ENCODE results near the gene RNF212.

Gene RNF212

DNA sequence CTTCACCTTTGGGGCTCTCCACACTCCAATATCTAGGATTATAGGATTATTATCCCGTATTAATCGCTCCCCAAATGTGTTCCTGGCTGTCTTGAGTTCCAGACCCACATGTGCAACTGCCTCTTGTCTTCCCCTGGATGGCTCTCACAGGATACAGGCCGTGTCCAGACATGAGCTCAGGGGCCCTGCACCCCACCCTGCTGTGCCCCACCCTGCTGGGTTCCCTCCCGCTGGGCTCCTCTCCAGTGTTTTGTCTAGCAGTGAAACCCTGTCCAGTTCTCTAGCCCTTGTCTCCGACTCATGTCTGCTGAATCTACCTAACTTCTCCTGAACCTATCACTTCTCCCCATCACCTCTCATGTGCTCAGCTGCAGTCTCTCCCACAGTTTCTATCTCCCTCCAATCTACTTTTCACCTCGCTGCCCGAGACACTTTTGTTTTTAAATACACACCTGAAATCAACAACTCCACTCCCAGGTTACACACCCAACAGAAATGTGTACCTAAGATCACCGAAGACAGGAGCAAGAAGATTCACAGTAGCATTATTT is 2.0 kb downstream of the RNF212 start:
- Histone ChIP-seq H3K27ac (no peak overlapping the region), H3K4me3 (no peak overlapping the region), H3K36me3 (ENCODE audit: insufficient read depth, low read length) (no peaks in the 10 kb centered on the region), H3K9ac (ENCODE audit: insufficient read length) (no peak overlapping the region), H3K9me3 (ENCODE audit: low read depth, low read length) (no peaks in the 10 kb centered on the region)
- TF ChIP-seq POLR2AphosphoS5 (IDR thresholded peaks at IDR 0.05; ENCODE audit: borderline replicate concordance, low read depth, low read length) (no peak), EZH2 (IDR thresholded peaks at IDR 0.05) (no peak), FOXP2 (optimal IDR thresholded peaks at IDR 0.05; ENCODE audit: control extremely low read depth, extremely low read length, insufficient read depth) (no peak)
- DNase-seq (ENCODE audit: low read depth, low spot score), result no peak

DNA sequence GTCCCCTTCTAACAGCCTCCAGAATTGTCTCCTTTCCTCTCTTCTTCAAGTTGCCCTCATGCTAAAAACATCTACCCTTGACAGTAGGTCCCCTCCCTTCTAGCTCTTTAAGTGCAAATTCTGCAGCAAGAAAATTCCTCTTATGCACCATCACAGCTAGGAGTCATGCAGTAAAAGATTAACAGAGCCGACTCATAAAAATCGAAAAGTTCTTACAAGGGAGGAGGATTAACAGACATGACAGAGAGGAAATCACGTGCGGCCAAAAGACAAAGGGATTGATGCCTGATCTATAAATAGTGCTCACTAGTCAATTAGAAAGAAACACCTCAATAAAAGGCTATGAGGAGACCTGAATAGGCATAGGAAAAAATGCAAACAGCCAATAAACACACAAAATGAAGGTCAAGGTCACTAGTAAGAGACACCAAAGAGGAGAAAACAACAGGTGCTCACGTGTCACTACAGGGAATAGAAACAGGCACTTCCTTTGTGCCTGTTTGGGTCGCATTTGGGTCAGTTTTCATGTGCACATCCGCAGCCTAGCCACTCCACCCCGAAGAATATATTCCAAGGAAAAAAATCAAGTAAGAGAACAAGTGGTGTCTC is 3.4 kb downstream of the RNF212 start:
- Histone ChIP-seq H3K36me3 (ENCODE audit: insufficient read depth, low read length) (no peaks in the 10 kb centered on the region), H3K4me3 (no peak overlapping the region), H3K27ac (no peak overlapping the region), H3K9me3 (ENCODE audit: low read depth, low read length) (no peaks in the 10 kb centered on the region), H3K9ac (ENCODE audit: insufficient read length) (no peak overlapping the region)
- DNase-seq (ENCODE audit: low read depth, low spot score), result no peak
- TF ChIP-seq EZH2 (IDR thresholded peaks at IDR 0.05), result no peak
- no peak for TF ChIP-seq FOXP2 (optimal IDR thresholded peaks at IDR 0.05; ENCODE audit: control extremely low read depth, extremely low read length, insufficient read depth)
- TF ChIP-seq POLR2AphosphoS5 (IDR thresholded peaks at IDR 0.05; ENCODE audit: borderline replicate concordance, low read depth, low read length), result no peak

DNA sequence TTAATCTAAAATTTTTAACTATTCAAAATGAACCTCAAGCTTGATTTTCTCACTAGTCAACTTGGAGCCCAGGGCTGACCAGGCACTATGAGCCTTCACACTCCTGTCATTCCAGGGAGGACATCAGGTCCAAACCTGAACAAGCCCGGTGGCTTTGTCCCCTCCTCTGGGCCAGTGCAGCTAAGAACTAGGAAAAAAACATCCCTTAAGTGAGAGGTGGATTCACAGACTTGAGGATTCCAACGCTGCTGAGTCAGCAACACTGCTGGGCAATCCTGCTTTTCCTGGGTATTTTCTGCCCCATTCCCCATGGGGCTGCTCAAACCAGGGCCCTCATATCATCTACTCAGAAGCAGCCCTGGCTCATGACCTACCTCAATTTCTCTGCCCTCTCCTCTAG is 4.0 kb downstream of the RNF212 start:
- TF ChIP-seq FOXP2 (optimal IDR thresholded peaks at IDR 0.05; ENCODE audit: control extremely low read depth, extremely low read length, insufficient read depth), result no peak
- no peaks in the 10 kb centered on the region for H3K36me3 ChIP-seq (ENCODE audit: insufficient read depth, low read length)
- DNase-seq (ENCODE audit: low read depth, low spot score), result no peak
- no peak overlapping the region for H3K4me3 ChIP-seq
- H3K27ac ChIP-seq, result no peak overlapping the region
- H3K9me3 ChIP-seq (ENCODE audit: low read depth, low read length), result no peaks in the 10 kb centered on the region
- no peak overlapping the region for H3K9ac ChIP-seq (ENCODE audit: insufficient read length)

DNA sequence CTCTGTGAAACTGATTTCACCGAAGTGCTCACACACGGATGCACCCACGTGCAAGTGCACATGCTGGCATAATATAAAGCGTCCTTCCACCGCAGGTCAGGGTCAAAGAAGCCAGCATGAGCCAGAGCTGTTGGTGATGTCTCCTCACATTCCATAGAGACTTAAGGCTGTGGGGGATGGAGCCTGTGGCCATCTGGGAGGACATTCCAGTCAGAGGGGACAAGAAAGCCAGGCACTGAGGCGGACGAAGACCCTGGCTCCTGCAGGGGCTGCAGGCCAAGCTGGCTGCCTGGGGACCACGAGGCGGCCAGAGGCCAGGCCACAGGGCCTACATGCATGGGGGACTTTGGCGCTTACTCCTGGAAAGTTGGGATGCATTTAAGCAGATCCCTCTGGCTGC is 7.7 kb downstream of the RNF212 start:
- DNase-seq (ENCODE audit: low read depth, low spot score), result no peak
- no peak for TF ChIP-seq EZH2 (IDR thresholded peaks at IDR 0.05)
- TF ChIP-seq POLR2AphosphoS5 (IDR thresholded peaks at IDR 0.05; ENCODE audit: borderline replicate concordance, low read depth, low read length), result no peak
- TF ChIP-seq FOXP2 (optimal IDR thresholded peaks at IDR 0.05; ENCODE audit: control extremely low read depth, extremely low read length, insufficient read depth), result no peak
- H3K36me3 ChIP-seq (ENCODE audit: insufficient read depth, low read length), result no peaks in the 10 kb centered on the region
- no peak overlapping the region for H3K27ac ChIP-seq
- H3K9me3 ChIP-seq (ENCODE audit: low read depth, low read length), result no peaks in the 10 kb centered on the region
- H3K9ac ChIP-seq (ENCODE audit: insufficient read length), result no peak overlapping the region
- no peak overlapping the region for H3K4me3 ChIP-seq

DNA sequence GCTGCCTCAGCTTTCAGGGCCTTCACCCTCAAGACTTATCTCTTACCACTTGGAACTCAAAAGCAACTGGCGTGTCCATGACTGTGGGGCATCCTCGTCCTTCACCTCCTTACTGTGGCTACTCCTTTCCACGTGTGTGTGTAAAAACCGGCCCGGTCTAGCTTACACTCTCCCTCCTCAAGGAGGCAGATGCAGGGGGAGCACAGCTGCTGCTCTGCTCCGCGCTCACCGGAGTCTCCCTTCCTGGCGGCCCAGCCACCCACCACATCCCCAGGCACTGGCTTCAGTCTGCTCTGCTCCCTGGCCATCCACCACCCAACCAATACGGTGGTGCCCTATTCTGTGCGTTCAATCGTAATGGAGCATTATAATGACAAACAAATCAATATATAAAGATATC is 8.3 kb downstream of the RNF212 start:
- H3K36me3 ChIP-seq (ENCODE audit: insufficient read depth, low read length), result no peaks in the 10 kb centered on the region
- H3K9ac ChIP-seq (ENCODE audit: insufficient read length), result no peak overlapping the region
- no peak overlapping the region for H3K4me3 ChIP-seq
- TF ChIP-seq EZH2 (IDR thresholded peaks at IDR 0.05), result no peak
- no peak for TF ChIP-seq POLR2AphosphoS5 (IDR thresholded peaks at IDR 0.05; ENCODE audit: borderline replicate concordance, low read depth, low read length)
- no peak for TF ChIP-seq FOXP2 (optimal IDR thresholded peaks at IDR 0.05; ENCODE audit: control extremely low read depth, extremely low read length, insufficient read depth)
- H3K9me3 ChIP-seq (ENCODE audit: low read depth, low read length), result no peaks in the 10 kb centered on the region
- no peak overlapping the region for H3K27ac ChIP-seq
- no peak for DNase-seq (ENCODE audit: low read depth, low spot score)

DNA sequence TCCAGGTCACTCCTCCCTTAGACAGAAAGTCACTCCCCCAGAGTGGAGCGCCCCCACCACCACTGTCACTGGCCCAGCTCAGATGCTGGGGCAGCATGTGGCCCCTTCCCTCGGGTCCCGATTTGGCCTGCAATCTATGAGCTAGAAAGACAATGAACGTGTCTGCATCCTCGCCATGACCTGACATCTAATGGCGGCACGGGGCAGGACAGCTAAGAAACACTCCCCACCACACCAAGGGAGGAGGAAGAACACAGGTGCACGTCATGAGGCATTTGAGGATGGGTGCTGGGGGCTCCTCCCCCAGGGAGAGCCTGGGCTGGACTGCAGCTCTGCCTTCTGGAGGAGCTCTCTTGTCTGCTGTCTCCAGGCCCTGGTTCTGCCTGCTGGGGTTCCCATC is 8.7 kb downstream of the RNF212 start:
- DNase-seq (ENCODE audit: low read depth, low spot score), result no peak
- Histone ChIP-seq H3K4me3 (no peak overlapping the region), H3K36me3 (ENCODE audit: insufficient read depth, low read length) (no peaks in the 10 kb centered on the region), H3K9me3 (ENCODE audit: low read depth, low read length) (no peaks in the 10 kb centered on the region), H3K27ac (no peak overlapping the region), H3K9ac (ENCODE audit: insufficient read length) (no peak overlapping the region)
- TF ChIP-seq FOXP2 (optimal IDR thresholded peaks at IDR 0.05; ENCODE audit: control extremely low read depth, extremely low read length, insufficient read depth), result no peak
- TF ChIP-seq POLR2AphosphoS5 (IDR thresholded peaks at IDR 0.05; ENCODE audit: borderline replicate concordance, low read depth, low read length), result no peak
- TF ChIP-seq EZH2 (IDR thresholded peaks at IDR 0.05), result no peak

DNA sequence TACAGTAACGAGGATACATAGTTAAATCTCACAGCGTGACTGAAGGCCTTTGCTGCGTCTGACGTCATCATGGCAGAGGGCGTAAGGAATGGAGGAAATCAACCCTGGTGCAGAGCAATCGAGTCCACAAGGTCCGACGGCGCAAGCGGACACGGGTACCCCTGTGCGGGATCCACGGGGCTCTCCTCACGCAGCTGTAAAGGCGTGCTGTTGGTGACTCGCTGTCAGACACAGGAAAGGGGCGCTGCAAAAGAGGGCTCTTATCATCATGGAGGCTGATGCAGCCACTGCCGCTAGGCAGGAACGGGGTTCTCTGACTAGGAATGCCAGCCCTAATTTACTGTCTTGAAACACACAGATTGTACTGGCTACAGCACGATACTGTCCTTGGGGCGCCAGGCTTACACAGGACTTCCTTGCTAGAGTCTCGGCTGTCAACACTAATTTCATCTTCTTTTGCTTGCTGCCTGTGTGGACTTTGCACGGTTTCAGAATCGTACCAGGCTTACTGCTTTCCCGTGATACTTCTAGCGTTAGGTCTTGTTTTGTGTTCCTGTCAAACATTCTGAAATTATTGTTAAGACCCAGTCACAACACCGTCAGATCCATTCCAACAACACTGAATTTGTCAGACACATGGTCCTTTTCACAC is 13.6 kb downstream of the RNF212 start:
- DNase-seq (ENCODE audit: low read depth, low spot score), result no peak
- no peak overlapping the region for H3K9ac ChIP-seq (ENCODE audit: insufficient read length)
- no peak overlapping the region for H3K27ac ChIP-seq
- TF ChIP-seq EZH2 (IDR thresholded peaks at IDR 0.05), result no peak
- H3K9me3 ChIP-seq (ENCODE audit: low read depth, low read length), result no peaks in the 10 kb centered on the region
- no peaks in the 10 kb centered on the region for H3K36me3 ChIP-seq (ENCODE audit: insufficient read depth, low read length)
- H3K4me3 ChIP-seq, result no peak overlapping the region

DNA sequence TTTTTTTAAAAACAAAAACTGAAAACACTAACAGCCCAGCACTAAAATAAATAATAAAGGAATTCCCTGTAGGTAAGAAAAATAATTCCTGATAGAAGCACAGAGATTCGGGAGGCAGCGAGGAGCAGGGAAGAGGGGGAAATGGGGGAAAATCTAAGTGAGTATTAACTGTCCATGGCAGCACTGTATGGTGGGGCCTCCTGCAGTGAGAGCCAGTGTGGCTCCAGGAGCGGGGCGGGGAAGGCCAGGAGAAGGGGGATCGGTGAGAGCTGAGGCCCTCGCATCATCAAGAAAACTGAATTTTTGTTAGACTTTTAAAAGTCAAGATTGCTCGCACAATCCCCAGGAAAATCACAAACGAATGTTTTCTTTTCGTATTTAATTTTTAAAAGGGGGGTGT is 14.1 kb downstream of the RNF212 start:
- H3K36me3 ChIP-seq (ENCODE audit: insufficient read depth, low read length), result no peaks in the 10 kb centered on the region
- no peak for TF ChIP-seq FOXP2 (optimal IDR thresholded peaks at IDR 0.05; ENCODE audit: control extremely low read depth, extremely low read length, insufficient read depth)
- no peak for TF ChIP-seq EZH2 (IDR thresholded peaks at IDR 0.05)
- no peak for TF ChIP-seq POLR2AphosphoS5 (IDR thresholded peaks at IDR 0.05; ENCODE audit: borderline replicate concordance, low read depth, low read length)
- no peak overlapping the region for H3K9ac ChIP-seq (ENCODE audit: insufficient read length)
- no peaks in the 10 kb centered on the region for H3K9me3 ChIP-seq (ENCODE audit: low read depth, low read length)
- H3K4me3 ChIP-seq, result no peak overlapping the region
- DNase-seq (ENCODE audit: low read depth, low spot score), result no peak
- no peak overlapping the region for H3K27ac ChIP-seq

Data from SK-N-MC (cell line).